Endodermal cell (in vitro differentiated cells): ENCODE data around the gene IL15RA. TPM values are rescaled to one million over a fixed set of nuclear protein-coding genes. Genes with fewer than 3 reads are reported as not detected.

ENCODE experiments used
- DNase-seq: peaks from one replicate; pipeline ENCODE4 v3.0.0-alpha.2; 2017
- H3K27ac ChIP-seq: 2 replicates; pipeline ENCODE4 v1.5.1; 2013; ENCODE audit warnings: mild to moderate bottlenecking, low read depth, low read length, moderate library complexity
- H3K27me3 ChIP-seq: 2 replicates; pipeline ENCODE4 v1.6.1; 2013; ENCODE audit warnings: mild to moderate bottlenecking, low read length, moderate library complexity; ENCODE audit not compliant: insufficient read depth, control insufficient read depth, poor library complexity, severe bottlenecking
- H3K36me3 ChIP-seq: 2 replicates; pipeline ENCODE4 v1.7.0; 2013; ENCODE audit warnings: mild to moderate bottlenecking, low read length, moderate library complexity; ENCODE audit not compliant: control insufficient read depth, insufficient read depth
- H3K4me1 ChIP-seq: one replicate; pipeline ENCODE4 v1.7.0; 2013; ENCODE audit warnings: low read length; ENCODE audit not compliant: control insufficient read depth, insufficient read depth
- H3K4me3 ChIP-seq: 2 replicates; pipeline ENCODE4 v1.5.1; 2013; ENCODE audit warnings: mild to moderate bottlenecking, low read length, moderate library complexity
- H3K9ac ChIP-seq: 2 replicates; pipeline ENCODE4 v1.6.1; 2013; ENCODE audit warnings: mild to moderate bottlenecking, low read length, moderate library complexity; ENCODE audit not compliant: poor library complexity, severe bottlenecking; ENCODE audit errors: extremely low read depth
- H3K9me3 ChIP-seq: 2 replicates; pipeline ENCODE4 v1.6.1; 2013; ENCODE audit warnings: mild to moderate bottlenecking, low read length, moderate library complexity; ENCODE audit not compliant: control insufficient read depth
- H3K27ac Mint-ChIP-seq: 2 replicates; pipeline ENCODE4 v1.8.0; 2020; ENCODE audit warnings: mixed read lengths
- H3K27me3 Mint-ChIP-seq: 2 replicates; pipeline ENCODE4 v1.8.0; 2021; ENCODE audit warnings: mild to moderate bottlenecking, mixed read lengths; ENCODE audit not compliant: insufficient read depth
- H3K36me3 Mint-ChIP-seq: 2 replicates; pipeline ENCODE4 v1.8.0; 2020; ENCODE audit warnings: low read depth, mixed read lengths
- H3K4me1 Mint-ChIP-seq: 2 replicates; pipeline ENCODE4 v1.8.0; 2020; ENCODE audit warnings: mixed read lengths
- H3K4me3 Mint-ChIP-seq: 2 replicates; pipeline ENCODE4 v1.8.0; 2020; ENCODE audit warnings: mild to moderate bottlenecking, moderate library complexity, mixed read lengths
- H3K9me3 Mint-ChIP-seq: 2 replicates; pipeline ENCODE4 v1.8.0; 2020; ENCODE audit warnings: mild to moderate bottlenecking, mixed read lengths
- WGBS, 2 experiments: methylation state at CpG; one replicate each; pipeline versions ENCODE4 v1.1.5 to v1.1.7; 2013; ENCODE audit warnings: missing lambda C conversion rate in 2 of 2, mixed read lengths in 1 of 2; ENCODE audit not compliant: insufficient coverage in 1 of 2, insufficient read length in 1 of 2; 5-methylcytosine and 5-hydroxymethylcytosine counted together
- total RNA-seq, 2 donors: library from RNA; stranded (reverse); fragmentation: NEBNext Ultra II Directional in 1 of 2; extraction: Animal tissue kit (Norgen Biotek cat#: 25700) in 1 of 2; gene quantifications; 2 replicates in 1 of 2; 3 replicates in 1 of 2; pipeline ENCODE4 v1.2.1, GENCODE V29; 2021
- TF ChIP-seq, protein P1 (sequence below): fragments of 200-600 bp; sonication (generic); conservative IDR thresholded peaks from 2 replicates; pipeline ENCODE4 v1.5.0; 2021; ENCODE audit warnings: antibody characterized with exemption, mild to moderate bottlenecking

IL15RA gene
- total RNA-seq, 2 donors from 2014 or later = 0.35 to 0.37 TPM

DNA sequence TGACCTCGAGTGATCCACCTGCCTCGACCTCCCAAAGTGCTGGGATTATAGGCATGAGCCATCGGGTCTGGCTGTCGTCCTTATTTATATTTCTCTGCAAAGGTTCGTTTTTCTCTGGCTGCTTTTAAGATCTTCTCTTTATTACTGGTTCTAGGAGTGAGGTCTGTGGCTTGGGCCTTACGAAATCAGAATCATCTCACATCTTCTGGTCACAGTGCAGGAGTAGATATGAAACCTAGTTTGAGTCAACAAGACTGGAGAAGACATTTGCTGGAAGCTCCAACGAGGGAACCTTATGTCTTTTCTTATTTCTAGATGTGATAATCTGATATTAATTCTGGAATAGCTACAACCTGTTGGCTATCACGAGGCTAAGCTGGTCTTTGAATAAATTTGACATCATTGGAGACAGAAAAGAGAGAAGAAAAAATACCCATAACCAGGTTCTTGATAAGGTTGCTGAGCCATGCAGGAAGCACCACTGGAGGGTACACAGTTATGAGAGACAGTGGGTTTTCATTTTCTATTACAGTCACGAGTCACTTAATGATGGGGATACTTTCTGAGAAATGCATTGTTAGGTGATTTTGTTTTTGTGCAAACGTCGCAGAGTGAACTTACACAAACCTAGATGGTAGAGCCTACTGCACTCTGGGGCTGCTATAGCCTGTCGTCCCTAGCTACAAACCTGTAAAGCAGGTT, 25.6 kb upstream of the IL15RA start:
- H3K4me3 Mint-ChIP-seq = no peak overlapping the region
- Histone ChIP-seq H3K4me1 (no peaks in the 10 kb centered on the region), H3K4me3 (no peak overlapping the region), H3K36me3 (no peaks in the 10 kb centered on the region), H3K27ac (no peak overlapping the region), H3K9ac (no peak overlapping the region), H3K27me3 (no peaks in the 10 kb centered on the region), H3K9me3 (peaks cover 5% of the 10 kb centered on the region)
- TF ChIP-seq, protein P1, sequence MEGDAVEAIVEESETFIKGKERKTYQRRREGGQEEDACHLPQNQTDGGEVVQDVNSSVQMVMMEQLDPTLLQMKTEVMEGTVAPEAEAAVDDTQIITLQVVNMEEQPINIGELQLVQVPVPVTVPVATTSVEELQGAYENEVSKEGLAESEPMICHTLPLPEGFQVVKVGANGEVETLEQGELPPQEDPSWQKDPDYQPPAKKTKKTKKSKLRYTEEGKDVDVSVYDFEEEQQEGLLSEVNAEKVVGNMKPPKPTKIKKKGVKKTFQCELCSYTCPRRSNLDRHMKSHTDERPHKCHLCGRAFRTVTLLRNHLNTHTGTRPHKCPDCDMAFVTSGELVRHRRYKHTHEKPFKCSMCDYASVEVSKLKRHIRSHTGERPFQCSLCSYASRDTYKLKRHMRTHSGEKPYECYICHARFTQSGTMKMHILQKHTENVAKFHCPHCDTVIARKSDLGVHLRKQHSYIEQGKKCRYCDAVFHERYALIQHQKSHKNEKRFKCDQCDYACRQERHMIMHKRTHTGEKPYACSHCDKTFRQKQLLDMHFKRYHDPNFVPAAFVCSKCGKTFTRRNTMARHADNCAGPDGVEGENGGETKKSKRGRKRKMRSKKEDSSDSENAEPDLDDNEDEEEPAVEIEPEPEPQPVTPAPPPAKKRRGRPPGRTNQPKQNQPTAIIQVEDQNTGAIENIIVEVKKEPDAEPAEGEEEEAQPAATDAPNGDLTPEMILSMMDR = no peak
- no peak for DNase-seq
- WGBS, 2 experiments = 82 to 91% methylated on average over 7 to 12 of the region's 12 CpGs
- no peaks in the 10 kb centered on the region for H3K4me1 Mint-ChIP-seq
- H3K27me3 Mint-ChIP-seq = peaks cover 2% of the 10 kb centered on the region
- H3K27ac Mint-ChIP-seq = no peak overlapping the region
- H3K36me3 Mint-ChIP-seq = no peaks in the 10 kb centered on the region
- peaks cover 4% of the 10 kb centered on the region for H3K9me3 Mint-ChIP-seq

DNA sequence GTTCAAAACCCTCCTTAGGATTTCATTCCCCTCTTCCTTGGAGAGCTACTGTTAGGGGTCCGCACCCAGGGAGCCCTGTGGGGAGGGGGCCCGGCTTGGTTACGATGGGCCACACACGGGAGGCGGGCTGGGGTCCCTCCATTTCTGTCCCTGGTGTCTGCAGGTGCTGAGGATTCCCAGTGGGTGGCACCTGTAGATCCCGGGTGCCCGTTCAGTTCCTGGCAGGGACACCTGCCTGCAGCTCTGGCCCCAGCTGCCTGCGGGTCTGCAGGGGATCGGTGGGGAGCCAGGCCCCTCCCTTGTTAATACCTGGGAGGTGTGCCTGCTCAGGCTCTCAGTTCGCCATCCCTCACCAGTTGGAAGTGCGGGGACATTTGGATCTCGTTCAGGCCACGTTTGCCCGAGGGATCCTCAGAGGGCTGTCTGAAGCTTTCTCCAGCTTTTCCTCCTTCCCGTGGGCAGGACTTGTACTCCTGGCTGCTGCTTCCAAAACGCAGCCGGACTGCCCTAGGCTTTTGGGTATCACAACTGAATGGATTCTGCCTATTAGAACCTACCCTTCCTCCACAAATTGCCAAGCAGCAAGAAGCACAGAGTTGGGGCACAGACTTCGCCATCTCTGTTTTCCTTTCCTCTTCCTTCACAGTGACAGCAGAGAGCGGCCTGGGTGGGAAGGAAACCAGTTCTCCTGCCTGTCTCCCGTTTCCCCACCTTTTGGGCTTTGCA, 22.3 kb upstream of the IL15RA start:
- H3K27me3 ChIP-seq = no peaks in the 10 kb centered on the region
- no peak overlapping the region for H3K4me3 ChIP-seq
- H3K27me3 Mint-ChIP-seq = peaks cover 2% of the 10 kb centered on the region
- no peaks in the 10 kb centered on the region for H3K9me3 Mint-ChIP-seq
- H3K9me3 ChIP-seq = no peaks in the 10 kb centered on the region
- 87 to 88% methylated on average over 14 to 20 of the region's 20 CpGs for WGBS, 2 experiments
- no peaks in the 10 kb centered on the region for H3K4me1 ChIP-seq
- H3K27ac ChIP-seq = no peak overlapping the region
- TF ChIP-seq, protein P1 = no peak
- H3K27ac Mint-ChIP-seq = no peak overlapping the region
- no peaks in the 10 kb centered on the region for H3K36me3 ChIP-seq
- no peak overlapping the region for H3K4me3 Mint-ChIP-seq
- no peaks in the 10 kb centered on the region for H3K4me1 Mint-ChIP-seq
- no peaks in the 10 kb centered on the region for H3K36me3 Mint-ChIP-seq
- no peak overlapping the region for H3K9ac ChIP-seq
- no peak for DNase-seq

DNA sequence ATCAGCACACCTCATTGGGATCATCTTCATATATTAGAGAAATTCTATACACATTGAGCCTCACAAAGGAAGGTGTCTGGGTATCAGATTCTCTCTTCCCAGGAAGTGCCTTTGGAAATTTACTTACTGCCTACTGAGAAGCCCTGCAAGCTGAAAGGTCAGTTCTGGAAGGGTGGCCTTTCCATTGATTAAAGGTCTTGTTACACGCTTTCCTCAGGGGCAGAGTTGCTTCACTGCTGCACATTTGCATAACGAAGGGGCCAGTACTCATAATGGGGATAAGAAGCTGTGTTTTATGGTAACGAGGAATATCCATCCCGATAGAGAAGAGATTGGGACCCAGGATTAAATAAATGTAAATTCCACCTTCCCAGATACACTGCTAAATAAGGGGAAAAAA, 19.4 kb upstream of the IL15RA start:
- 87 to 91% methylated on average over 4 of the region's 4 CpGs for WGBS, 2 experiments
- DNase-seq = no peak
- Mint-ChIP-seq H3K27ac (no peak overlapping the region), H3K27me3 (no peaks in the 10 kb centered on the region), H3K4me3 (no peak overlapping the region), H3K36me3 (no peaks in the 10 kb centered on the region), H3K9me3 (peaks cover 13% of the 10 kb centered on the region), H3K4me1 (no peaks in the 10 kb centered on the region)
- TF ChIP-seq, protein P1 = no peak
- no peaks in the 10 kb centered on the region for H3K4me1 ChIP-seq
- H3K9me3 ChIP-seq = peaks cover 15% of the 10 kb centered on the region
- no peaks in the 10 kb centered on the region for H3K36me3 ChIP-seq
- H3K9ac ChIP-seq = no peak overlapping the region
- no peak overlapping the region for H3K27ac ChIP-seq
- no peak overlapping the region for H3K4me3 ChIP-seq
- H3K27me3 ChIP-seq = no peaks in the 10 kb centered on the region
